HEK293T (cell line): ENCODE measurements around the gene PEX10.

Experiments
- BHLHE40 ChIP-seq: fragments of 450-650 bp; IDR thresholded peaks from 2 replicates; pipeline ENCODE4 v1.6.1; 2016; ENCODE audit warnings: mild to moderate bottlenecking, moderate library complexity, borderline replicate concordance
- ELF4 ChIP-seq: fragments of 450-650 bp; IDR thresholded peaks from 2 replicates; pipeline ENCODE4 v1.6.1; 2017; ENCODE audit warnings: antibody characterized with exemption
- FOXM1 ChIP-seq: fragments of 450-650 bp; IDR thresholded peaks from 2 replicates; pipeline ENCODE4 v1.6.1; 2017; ENCODE audit warnings: mild to moderate bottlenecking, borderline replicate concordance
- NFRKB ChIP-seq: fragments of 450-650 bp; IDR thresholded peaks from 2 replicates; pipeline ENCODE4 v1.6.1; 2016; ENCODE audit warnings: mild to moderate bottlenecking, moderate library complexity
- SP1 ChIP-seq: fragments of 450-650 bp; IDR thresholded peaks from 2 replicates; pipeline ENCODE4 v1.6.1; 2017
- TARDBP ChIP-seq: fragments of 450-650 bp; IDR thresholded peaks from 2 replicates; pipeline ENCODE4 v1.6.1; 2016
- TF ChIP-seq, protein P1 (sequence below): fragments of 450-650 bp; IDR thresholded peaks from 2 replicates; pipeline ENCODE4 v1.6.1; 2016

DNA sequence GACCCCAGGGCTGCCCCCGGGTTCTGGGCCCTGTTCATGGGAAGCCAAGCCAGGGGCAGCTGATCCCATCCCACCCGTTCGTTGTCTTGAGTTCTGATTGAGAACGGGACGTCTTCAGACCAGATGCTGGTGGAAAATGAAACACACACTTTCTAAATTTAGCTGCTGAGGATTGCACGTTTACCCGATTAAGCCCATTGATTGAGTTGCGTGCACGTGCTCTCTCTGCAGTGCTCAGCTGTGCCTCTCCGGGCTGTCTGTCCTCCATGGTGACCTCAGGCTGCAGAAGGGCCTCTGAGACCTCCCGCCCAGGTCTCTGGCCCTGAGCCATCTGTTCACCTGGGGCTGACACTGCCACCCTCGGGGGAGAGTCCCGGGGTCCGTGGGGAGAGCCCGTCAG is 27.0 kb upstream of the PEX10 start:
- TF ChIP-seq, protein P1, sequence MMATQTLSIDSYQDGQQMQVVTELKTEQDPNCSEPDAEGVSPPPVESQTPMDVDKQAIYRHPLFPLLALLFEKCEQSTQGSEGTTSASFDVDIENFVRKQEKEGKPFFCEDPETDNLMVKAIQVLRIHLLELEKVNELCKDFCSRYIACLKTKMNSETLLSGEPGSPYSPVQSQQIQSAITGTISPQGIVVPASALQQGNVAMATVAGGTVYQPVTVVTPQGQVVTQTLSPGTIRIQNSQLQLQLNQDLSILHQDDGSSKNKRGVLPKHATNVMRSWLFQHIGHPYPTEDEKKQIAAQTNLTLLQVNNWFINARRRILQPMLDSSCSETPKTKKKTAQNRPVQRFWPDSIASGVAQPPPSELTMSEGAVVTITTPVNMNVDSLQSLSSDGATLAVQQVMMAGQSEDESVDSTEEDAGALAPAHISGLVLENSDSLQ, result no peak
- TF ChIP-seq ELF4, result no peak
- TF ChIP-seq FOXM1, result no peak
- no peak for TF ChIP-seq NFRKB
- TF ChIP-seq BHLHE40, result no peak
- TF ChIP-seq SP1, result no peak
- TF ChIP-seq TARDBP, result no peak
